Measurements from ENCODE around the gene PHLDA3.
A peak's percentile ranks its signal among the peaks of the same experiment; 100 is the strongest.

PHLDA3 gene

DNA sequence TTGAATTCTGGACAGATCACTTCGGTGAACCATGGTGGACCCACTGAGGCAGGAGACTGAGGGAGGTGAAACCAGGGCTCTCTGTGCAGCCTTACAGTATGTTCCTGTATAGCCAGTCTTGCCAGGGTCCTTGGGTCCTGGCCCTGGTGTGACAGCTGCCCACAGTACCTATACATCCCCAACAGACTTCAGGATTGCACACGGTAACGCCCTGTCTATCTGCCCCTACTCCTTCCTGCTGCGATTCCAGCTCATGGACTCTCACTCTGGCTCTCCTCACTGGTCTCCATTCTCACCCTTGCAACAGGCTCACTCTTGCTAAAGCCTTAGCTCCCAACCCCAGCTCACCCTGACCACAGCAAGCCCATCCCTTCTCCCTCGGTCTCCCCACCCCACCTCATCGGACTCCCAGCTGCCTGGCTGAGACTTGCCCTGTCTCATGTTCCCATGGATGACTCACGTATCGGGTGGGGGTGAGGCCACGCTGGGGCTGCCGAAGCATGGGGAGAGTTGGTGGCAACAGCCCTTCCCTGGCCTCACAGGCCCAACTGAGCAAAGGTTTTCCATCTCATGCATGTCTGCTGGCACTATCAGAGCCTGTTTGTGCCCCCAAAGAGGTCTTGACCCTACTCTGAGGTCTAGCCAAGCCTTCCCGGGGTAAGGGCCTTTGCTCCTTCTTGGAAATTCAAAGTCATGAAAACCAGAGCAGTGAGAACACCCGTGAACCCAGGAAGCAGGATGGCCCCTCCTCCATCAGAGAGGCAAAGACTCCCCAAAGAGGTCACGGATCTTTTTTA, 7.1 kb downstream of the PHLDA3 start:
- DNase-seq = peak; percentile 77

DNA sequence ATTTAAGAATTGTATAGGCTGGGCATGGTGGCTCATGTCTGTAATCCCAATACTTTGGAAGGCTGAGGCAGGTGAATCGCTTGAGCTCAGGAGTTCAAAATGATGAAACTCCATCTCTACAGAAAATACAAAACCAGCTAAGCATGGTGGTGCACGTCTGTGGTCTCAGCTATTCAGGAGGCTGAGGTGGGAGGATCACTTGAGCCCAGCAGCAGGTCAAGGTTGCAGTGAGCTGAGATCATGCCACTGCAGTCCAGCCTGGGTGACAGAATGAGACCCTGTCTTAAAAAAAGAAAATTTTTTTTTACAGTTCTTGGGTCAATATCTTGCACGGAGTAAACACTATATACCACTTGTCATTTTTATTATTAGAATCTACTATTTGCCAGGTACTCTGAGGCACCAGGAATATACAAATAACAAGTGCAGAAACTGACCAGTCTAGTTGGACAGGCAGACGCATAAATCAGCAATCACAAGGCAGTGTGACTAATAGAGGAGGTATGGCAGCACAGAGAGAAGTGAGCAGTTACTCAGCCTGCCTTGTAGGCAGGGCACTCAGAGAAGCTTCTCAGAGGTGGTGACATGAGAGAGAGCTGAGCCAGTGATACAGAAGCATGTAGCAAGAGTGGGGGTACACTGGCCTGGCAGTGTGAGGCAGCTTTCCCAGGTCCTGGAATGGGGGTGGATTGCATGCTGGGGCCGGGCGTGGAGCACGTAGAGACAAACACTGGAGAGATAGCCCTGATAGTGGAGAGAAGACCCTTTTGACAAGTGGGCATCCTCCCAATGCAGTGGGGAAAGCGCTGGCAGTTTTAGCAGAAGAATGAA, 8.0 kb downstream of the PHLDA3 start:
- no peak for DNase-seq

DNA sequence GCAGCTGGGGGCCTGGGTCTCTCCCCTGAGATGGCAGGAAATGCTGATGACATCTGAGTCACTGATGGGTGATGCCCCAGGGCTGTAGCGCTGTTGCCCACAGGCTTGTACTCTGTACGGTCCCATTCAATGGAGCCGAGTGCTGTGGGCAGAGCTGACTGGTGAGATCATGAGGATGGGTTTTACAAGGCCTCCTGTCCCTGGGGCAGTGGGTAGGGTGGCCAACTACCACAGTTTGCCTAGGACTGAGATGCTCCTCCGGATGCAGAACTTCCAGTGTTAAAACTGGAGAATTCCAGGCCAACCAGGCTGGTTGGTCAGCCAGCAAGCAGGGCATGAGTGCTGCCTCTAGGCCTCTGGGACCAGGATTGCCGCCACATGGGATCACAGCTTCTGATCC, 9.2 kb downstream of the PHLDA3 start:
- no peak for DNase-seq

DNA sequence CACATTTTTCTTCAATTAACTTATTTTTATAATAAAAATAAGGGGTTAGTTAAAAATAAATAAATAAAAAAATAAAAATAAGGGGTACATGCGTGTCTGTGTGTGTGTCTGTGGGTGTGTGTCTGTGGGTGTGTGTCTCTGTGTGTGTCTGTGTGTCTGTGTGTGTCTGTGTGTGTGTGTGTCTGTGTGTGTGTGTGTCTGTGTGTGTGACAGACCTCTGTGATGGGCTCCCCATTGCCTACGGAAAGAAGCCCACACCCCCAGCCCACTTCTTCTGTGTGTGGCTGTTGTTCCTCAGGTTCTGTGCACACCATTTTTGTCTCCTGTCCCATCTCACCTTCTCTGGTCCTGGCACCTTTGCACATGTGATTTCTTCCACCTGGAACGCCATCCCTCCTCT, 9.9 kb downstream of the PHLDA3 start:
- DNase-seq = no peak

DNA sequence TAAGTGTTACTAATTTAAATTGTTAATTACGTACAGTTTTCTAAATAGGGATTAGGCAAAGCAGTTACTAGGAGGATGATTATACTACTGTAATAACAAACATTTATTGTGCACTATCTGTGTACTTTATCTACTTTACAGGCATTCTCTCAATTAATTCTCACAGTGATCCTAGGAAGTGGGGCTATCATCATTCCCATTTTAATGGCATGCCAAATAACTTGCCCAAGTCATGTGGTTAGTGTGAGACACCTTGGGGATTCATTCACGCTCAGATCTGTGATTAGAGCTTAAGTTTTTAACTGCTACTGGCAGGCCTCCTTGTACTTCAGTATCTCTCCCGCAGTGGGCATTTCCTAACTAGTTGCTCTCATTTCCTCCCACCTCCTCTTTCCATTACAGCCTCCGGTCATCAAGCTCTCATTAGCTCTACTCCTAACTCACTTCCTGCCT, 11.5 kb downstream of the PHLDA3 start:
- no peak for DNase-seq

DNA sequence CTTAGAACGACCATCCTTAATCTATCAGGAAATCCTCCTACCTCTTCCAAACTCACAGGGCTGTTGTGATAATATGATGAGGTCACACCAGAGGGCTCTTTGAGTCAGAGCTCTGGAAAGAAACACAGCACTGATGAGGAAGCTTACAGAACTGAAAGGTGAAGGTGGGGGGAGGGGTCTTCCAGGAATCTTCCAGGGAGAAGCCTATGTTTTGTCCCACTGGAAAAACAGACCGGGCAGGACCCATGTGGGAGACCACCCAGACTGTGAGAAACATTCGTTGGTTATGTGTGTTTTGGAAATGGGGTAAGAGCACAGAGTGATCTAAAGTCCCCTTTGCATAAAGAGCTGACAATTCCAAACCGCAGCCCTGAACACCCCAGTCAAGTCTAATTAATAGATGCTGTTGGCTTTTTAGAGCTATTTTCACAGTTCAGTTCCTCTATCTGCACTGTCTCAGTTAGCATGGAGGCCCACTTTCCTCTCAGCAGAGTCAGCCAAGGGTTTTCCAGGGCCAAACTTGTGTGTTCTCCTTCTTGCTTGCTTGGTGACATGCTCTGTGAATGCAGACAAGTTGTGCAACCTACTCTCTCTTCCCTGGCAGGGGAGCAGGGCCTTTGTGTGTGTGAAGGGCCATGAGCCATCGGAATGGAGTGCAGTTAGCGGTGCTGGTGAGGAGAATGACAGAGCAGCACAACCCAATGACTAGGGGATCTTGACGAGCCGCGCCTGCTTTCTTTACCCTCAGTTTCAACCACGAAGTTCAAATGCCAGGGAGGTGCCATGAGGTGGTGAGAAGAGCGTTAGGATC, 12.3 kb downstream of the PHLDA3 start:
- DNase-seq = peak; percentile 75

DNA sequence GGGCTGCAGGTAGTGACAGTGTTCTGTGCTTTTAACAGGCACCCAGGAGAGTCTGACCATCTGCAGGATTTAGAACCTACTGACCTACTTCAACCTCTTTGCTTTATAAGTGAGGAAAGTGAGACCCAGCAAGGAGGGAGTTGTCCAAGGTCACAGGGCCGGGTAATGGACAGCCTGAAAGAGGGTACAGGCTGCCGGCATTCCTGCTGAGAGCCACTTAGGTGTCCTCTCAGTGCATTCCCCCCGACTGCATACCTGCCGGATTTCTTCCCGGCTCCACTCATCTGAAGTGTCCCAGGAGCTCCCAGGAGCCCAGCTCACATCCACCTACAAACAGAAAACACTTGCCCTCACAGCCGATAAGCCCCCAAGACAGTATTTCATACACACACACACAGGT, 13.9 kb downstream of the PHLDA3 start:
- DNase-seq = no peak

DNA sequence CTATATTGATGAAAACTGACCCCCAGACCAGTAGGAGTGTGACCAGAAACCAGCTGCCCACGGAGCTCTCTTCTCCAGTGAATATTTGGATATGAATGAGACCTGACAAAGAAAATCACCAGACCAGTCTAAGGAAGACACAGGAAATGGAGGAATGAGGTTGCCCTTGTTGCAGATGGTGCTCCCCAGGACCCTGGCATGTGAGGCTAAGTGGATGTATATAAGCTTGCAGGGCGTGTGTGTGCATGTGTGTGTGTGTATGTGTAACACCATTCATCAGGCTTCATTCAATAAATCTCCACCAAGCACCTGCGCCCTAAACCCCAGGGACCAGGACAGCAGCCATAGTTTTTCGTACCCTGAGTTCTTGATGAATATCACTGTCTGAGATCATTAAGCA, 14.4 kb downstream of the PHLDA3 start:
- no peak for DNase-seq

DNA sequence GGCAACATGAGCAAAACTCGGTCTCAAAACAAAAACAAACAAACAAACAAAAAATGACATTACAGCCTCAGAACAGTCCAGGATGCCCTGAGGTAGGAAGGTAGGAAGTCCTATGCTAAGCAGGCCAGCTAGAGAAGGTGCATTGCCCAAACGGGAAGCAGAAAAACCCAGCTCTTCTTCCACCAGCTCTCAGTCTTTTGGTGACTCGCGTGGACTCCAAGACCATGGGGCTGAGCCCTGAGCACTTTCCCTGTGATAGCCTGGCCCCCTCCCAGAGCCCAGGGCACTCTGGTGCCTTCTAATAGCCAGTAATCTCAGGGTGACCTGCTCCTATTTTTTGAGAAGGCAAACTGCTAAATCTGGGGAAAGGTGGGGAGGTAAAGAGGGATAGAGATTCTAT, 16.1 kb downstream of the PHLDA3 start:
- no peak for DNase-seq

DNA sequence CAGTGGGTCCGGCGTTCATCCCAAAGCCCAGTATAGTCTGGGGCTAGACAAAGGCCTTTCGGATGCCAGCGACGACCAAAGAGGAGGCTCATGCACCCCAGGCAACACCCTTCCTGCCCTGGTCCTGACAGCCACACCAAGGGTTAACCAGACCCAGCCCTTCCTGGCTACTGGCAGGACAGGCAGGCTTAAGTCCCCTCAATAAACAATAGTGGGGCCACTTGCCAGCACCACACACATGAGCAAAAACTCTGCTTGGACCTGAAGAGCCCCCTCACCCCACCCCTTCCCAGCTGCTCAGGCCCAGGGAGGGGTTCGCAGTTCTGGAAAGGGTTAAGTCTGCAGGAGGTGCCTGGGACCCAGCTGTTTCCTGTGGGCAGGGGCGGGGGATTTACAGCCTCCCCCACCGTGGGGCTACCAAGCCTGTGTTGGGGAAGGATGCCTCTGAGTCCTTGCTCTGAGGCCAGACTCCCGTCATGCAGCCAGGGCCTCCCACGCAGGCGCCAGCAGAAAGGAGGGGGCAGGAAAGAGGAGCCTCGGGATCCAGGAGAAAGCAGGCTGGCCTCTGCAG, 18.2 kb downstream of the PHLDA3 start:
- peak; percentile 89 for DNase-seq

DNA sequence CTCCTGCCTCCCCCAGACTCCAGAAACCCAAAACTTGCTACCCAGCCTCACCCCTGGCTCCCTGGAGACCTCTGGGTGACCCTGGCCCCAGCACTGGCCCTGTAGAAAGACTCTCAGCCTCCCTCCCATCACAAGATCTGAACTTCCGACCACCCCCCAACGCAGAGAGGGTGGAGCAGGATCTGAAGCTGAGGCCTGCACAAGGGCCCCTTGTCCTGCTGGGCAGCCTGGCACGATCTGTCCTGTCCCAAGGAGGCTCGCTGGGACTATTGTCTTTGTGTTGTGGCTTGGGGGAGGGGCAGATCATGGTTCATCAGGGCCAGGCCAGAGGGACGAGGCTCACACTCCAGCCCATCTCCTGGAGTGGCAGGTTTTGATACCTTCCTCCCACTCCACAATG, 20.0 kb downstream of the PHLDA3 start:
- DNase-seq = no peak

DNA sequence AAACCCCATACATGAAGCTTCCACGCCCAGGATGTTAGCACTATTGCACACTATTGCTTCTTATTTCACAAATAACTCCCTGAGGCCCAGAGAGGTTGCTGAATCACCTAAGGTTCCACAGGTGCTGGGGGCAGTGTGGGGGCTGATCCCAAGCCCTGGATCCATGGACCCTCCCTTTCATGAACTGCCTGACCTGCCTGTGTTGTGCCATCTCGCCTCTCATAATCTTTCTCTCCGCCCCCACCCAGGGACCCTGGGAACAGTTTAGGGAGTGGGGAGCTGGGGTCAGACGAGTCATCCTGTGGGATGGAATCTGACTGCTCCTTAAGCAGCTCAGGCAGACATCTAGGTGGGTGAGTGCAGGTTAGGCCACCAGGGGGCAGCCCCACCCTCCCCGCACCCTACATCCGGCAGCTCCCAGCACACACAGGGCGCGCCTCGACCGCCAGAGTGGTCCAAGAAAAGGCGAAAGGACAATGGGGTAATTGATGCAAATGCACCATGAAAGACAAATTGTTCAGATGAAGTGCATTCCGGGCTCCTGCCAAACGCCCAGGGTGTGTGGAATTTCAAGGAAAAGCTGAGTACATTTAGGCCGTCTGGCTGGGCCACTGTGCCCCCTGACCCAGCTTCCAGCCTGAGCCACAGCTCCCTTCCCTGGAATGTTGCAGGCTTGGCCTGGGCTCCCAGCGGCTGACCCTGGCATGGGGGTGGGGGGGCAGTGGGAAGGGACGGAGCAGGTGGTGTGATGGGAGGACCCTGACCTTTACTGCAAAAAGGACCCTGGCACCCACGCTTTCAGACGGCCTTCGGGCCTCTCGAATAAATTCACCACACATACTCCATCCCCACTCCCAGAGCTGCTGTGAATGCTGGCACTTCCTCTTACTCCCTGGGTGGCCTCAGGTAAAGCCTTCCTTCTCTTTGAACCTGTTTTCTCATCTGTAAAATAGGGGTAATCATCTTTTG, 20.8 kb downstream of the PHLDA3 start:
- DNase-seq = peak; percentile 78

DNA sequence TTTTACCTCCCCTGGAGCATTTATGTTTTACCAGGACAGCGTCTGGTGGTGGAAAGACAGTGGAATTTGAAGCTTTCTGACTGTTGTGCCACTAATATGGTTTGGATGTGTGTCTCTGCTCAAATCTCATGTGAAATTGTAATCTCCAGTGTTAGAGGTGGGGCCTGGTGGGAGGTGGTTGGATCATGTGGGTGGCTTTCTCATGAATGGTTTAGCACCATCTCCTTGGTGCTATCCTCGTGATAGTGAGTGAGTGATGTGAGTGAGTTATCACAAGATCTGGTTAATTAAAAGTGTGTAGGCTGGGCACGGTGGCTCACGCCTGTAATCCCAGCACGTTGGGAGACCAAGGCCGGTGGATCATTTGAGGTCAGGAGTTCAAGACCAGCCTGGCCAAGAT, 23.7 kb downstream of the PHLDA3 start:
- no peak for DNase-seq

DNA sequence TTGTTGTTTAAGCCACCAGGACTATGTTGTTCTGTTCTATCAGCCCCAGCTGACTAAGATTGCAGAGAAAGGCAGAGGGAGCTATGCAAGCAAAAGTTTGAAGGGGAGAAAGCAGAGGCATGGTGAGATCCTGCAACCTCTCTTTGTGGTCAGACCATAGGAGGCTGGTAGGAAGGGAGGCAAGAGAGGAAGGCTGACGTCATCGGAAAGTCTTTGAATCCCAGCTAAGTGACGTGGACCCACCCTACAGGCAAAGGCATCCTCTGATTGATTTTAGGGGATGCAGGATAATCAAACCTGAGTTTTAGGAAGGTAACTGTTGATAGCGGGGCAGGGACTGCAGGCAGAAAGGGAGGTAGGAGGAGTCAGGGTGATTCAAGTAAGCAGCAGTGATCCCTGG, 24.2 kb downstream of the PHLDA3 start:
- DNase-seq = no peak

DNA sequence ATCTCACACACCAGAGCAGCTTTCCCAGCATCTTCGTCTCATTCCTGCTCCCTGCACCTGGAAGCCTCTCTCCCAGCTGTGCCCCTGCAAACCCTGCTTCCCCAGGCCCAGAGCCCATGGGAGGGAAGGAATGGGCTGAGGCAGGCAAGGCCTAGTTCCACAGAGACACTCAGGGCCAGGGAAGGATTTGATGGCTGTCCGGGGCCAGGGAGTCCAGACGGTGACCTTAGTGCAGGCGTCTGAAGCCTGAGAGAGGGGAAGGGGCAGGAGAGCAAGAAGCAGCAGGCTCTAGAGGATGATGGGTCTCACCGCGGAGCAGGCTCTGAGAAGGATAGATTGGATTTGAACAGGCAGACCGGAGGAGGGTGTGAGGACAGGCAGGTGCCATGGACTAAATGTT, 25.2 kb downstream of the PHLDA3 start:
- no peak for DNase-seq

DNA sequence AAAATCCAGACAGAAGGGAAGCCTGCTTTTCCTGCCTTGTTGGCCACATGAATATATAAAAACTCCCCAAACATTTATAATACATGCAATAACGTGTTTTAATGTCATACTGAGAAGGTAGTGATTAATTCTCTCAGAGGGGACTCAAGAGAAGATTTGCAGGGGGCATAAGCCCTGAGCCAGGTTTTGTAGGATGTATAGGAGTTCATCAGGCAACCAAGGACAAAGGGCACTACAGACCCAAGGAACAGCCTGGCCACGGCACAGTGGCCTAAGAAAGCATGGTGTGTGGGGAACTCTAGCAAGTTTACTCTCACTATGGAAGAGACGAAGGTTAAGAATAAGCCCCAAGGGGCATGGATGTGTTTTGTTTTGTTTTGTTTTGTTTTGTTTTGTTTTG, 32.0 kb downstream of the PHLDA3 start:
- DNase-seq = no peak

DNA sequence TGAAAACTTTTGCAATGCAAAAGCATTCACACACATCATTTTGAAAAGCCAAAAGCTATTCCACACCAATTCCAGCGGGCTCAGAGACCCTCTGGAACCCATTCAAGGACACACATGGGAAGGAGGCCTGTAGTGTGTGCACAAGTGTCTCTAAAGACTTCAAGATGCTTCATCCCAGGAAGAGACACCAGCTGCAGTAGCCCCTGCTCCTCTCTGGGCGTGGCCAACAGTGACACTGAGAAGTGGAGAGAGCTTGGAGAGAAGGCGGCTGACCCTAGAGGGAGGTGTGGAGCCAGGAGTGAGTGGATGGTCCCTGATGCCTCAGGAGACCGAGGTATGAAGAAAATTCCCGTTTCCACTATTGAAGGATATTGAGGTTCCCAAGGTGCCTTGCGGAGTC, 32.6 kb downstream of the PHLDA3 start:
- no peak for DNase-seq

DNA sequence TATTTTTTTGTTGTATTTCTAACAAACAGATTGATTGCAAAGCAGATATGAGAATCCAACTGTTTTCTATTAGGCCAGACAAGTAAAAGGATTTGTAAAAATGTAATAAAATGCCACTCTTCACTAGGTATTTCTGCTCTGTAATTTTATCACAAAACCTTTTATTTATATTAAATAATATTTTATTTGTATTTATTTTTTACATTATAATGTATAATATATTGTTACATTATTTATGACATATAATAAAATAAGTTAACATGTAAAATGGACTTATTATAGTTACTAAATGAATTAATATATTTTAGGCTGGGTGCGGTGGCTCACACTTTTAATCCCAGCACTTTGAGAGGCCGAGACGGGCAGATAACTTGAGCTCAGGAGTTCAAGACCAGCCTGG, 34.7 kb downstream of the PHLDA3 start:
- DNase-seq = no peak

DNA sequence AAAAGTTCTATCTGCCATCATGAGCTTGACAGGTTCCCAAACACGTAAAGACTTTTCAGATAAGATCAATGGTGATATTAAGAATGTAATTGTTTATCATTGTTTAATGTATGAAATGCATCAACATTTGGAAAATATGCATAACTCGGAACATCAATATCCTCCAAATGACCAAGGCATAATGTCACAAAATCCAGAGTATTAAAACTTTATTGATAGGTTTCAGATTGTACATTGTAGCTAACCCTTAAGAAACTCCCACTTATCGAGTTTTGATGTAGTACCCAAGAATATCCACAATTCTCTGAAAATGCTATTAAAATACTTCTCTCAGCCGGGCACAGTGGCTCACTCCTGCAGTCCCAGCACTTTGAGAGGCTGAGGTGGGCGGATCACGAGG, 35.4 kb downstream of the PHLDA3 start:
- DNase-seq = no peak

DNA sequence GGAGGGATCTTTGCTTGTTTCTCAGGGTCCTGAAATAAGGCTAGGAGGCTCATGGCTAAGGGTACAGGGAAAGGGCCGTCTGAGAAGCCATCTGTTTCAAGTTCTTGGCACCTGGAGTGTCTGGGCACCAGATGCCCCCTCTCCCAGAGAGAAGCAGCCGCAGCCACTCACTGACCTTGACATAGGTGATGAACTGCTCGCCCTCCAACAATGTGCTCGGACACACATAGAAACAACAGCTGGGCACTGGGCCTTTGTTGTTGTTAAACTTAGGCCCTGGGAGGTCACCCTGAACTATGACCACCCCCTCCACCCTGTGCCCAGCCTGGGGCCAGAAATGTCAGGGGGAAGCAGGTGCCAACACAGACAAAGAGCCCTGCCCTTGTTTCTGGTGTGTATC, 38.2 kb downstream of the PHLDA3 start:
- DNase-seq = no peak

DNA sequence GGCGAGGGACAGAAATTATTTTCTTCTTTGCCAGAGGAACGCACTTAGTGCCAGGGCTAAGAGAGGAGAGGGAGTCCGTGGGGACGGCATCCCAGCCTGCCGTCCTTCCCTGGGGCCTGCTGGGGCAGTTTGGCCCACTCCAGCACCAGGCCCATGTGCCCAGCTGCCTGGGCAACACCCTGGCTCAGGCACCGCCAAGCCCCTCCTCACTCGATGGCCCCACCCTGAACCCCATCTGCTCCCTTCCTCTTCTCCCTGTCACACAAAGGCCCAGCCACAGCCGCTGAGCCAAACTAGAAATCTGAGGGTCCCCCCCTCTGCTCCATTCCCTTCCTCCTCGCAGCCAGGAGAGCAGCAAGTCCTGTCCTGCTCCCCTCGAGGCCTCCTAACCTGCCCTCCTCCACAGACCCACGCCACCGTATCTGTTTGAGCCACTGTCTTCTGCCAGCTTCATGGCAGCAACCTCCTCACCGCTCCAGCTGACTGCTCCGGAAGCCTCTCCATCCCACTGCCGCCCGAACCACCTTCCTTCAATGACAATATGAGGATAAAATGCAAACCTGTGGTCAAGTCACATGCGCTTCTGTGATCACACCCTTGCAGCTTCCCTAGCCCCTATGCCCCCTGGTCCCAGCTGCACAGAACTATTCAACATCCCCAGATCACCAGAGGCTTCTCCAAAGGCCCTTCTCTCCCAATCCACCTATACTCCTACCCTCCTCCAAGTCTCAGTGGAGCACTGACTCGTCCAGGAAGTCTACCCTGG, 39.1 kb downstream of the PHLDA3 start:
- no peak for DNase-seq
